Bronchial epithelial cell (primary cell): ENCODE measurements around the gene EBLN1. TPM values are rescaled to one million over a fixed set of nuclear protein-coding genes. Genes with fewer than 3 reads are reported as not detected.

ENCODE experiments used
- DNase-seq: peaks from one replicate; pipeline ENCODE4 v3.0.0-alpha.2; 2010; ENCODE audit warnings: low read depth
- FAIRE-seq: peaks from 2 replicates; lab custom pipeline; 2011; peaks lifted over from hg19 to GRCh38; lab: Jason Lieb, UNC
- H3K27me3 ChIP-seq: 2 replicates; pipeline ENCODE4 v1.5.1; 2011; ENCODE audit warnings: low read length; ENCODE audit not compliant: control insufficient read depth, insufficient read depth
- H3K36me3 ChIP-seq: 2 replicates; pipeline ENCODE4 v1.5.1; 2011; ENCODE audit warnings: low read length; ENCODE audit not compliant: control insufficient read depth, insufficient read depth
- H3K4me3 ChIP-seq: 2 replicates; pipeline ENCODE4 v1.5.1; 2011; ENCODE audit warnings: mild to moderate bottlenecking, low read depth, low read length, control low read depth
- total RNA-seq: library from RNA; depleted of rRNA; stranded (reverse); fragments of >200 nt; gene quantifications from 2 replicates; pipeline ENCODE4 v1.2.1, GENCODE V29; 2014
- TF ChIP-seq, protein P1 (sequence below): IDR thresholded peaks from 2 replicates; pipeline ENCODE4 v1.5.1; 2011; ENCODE audit warnings: mild to moderate bottlenecking, moderate library complexity, low read length, control low read depth, inconsistent platforms; ENCODE audit not compliant: insufficient read depth, severe bottlenecking

The EBLN1 gene
- total RNA-seq, 1 donor from 2014 or later: not detected

DNA sequence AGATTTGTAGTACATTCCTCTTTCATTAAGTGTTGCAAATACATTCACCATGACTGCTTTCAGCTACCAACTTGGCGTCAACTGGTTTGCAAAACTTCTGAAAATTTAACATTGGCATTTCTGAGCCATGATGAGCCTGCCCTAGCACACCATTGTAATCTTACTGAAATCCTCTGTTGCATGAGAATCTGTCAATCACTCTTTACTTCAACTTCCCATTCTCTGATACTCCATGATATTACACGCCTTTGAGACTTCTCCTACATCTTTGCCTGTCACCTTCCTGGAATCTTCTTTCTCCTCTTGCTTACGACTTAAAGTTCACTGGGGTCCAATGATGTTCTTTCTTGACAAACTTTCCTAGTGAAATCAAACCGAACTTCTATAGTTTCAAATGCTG lies 32.2 kb downstream of the EBLN1 start:
- FAIRE-seq (no peak), DNase-seq (no peak)
- TF ChIP-seq, protein P1, sequence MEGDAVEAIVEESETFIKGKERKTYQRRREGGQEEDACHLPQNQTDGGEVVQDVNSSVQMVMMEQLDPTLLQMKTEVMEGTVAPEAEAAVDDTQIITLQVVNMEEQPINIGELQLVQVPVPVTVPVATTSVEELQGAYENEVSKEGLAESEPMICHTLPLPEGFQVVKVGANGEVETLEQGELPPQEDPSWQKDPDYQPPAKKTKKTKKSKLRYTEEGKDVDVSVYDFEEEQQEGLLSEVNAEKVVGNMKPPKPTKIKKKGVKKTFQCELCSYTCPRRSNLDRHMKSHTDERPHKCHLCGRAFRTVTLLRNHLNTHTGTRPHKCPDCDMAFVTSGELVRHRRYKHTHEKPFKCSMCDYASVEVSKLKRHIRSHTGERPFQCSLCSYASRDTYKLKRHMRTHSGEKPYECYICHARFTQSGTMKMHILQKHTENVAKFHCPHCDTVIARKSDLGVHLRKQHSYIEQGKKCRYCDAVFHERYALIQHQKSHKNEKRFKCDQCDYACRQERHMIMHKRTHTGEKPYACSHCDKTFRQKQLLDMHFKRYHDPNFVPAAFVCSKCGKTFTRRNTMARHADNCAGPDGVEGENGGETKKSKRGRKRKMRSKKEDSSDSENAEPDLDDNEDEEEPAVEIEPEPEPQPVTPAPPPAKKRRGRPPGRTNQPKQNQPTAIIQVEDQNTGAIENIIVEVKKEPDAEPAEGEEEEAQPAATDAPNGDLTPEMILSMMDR: no peak

DNA sequence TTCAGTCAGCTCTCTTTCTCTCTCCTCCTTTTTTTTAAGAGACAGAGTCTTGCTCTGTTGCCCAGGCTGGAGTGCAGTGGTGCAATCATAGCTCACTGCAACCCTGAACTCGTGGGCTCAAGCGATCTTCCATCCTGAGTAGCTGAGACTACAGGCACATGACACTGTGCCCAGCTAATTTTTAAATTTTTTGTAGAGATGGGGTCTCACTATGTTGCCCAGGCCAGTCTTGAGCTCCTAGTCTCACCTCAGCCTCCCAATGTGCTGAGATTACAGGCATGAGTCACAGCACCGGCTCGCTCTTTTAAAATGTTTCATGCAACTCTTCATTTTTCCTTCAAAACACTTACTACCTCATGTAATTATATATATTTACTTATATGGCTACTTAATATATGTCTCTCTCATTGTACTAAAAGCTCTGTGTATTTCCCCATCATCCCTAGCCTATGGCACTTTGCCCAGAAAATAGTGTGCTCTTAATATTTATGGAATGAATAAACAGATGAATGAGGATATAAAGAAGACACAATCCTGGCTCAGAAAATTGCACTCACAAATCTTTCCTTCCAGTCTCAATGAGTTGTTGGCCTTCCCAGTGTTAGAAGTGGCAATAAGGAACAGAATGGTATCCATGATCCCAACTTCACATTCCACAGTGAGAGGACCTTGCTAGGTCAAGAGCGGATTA lies 33.9 kb downstream of the EBLN1 start:
- Histone ChIP-seq H3K36me3 (no peaks in the 10 kb centered on the region), H3K27me3 (peaks cover 3% of the 10 kb centered on the region), H3K4me3 (no peak overlapping the region)
- peak; percentile 20 for DNase-seq
- FAIRE-seq: no peak
- TF ChIP-seq, protein P1: no peak

More for the DNA sequence above, 32.2 kb downstream of the EBLN1 start:
- no peaks in the 10 kb centered on the region for H3K36me3 ChIP-seq
- H3K4me3 ChIP-seq: no peak overlapping the region
- peaks cover 3% of the 10 kb centered on the region for H3K27me3 ChIP-seq

DNA sequence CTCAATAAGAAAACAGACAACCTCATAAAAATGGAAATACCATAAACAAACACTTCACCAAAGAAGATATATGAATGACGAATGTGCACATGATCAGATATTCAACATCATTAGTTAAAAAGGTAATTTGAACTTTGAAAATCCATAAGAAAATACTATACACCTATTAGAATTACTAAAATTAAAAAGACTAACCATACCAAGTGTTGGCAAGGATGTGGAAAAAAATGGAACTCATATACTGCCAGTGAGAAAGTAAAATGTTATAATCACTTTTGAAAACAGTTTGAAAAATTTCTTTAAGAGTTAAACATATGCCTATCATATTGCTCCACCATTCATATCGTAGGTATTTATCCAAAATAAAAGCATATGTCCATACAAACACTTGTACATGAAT lies 37.1 kb downstream of the EBLN1 start:
- Histone ChIP-seq H3K27me3 (peaks cover 3% of the 10 kb centered on the region), H3K36me3 (no peaks in the 10 kb centered on the region), H3K4me3 (no peak overlapping the region)
- TF ChIP-seq, protein P1: no peak
- FAIRE-seq (no peak), DNase-seq (no peak)

DNA sequence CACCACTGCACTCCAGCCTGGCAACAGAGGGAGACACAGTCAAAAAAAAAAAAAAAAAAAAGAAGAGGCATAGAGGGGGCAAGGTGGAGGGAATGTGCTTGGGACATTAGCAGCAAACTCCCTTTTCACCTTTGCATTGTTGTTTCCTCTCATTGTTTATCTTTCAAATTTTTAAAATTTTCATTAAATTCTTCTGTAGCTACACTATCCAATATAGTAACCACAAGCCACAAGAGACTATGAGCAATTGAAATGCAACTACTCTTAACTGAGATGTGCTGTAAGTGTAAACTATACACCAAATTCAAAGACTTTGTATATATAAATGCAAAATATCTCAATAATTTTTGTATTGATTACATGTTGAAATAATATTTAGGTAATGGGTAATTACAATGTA lies 43.4 kb downstream of the EBLN1 start:
- TF ChIP-seq, protein P1: no peak
- Histone ChIP-seq H3K27me3 (peaks cover 1% of the 10 kb centered on the region), H3K4me3 (no peak overlapping the region), H3K36me3 (no peaks in the 10 kb centered on the region)
- FAIRE-seq (no peak), DNase-seq (no peak)

DNA sequence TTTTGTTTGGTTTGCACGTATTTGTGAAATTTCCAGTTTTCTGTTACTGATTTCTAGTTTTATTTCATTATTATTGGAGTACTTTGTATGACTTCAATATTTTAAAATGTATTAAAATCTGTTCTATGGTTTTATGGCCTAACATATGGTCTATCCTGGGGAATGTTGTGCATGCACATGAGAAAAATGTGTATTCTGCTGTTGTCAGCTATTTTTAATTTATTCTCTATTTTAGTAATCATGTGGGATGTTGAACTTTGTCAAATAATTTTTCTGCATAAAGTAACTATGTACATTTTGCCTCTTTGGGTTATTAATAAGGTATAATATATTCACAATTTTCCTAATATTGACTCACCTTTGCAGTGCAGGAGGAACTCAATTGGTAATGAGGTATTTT lies 46.7 kb downstream of the EBLN1 start:
- TF ChIP-seq, protein P1: no peak
- H3K27me3 ChIP-seq: peaks cover under 1% of the 10 kb centered on the region
- no peak for DNase-seq
- FAIRE-seq: no peak
- no peak overlapping the region for H3K4me3 ChIP-seq
- H3K36me3 ChIP-seq: no peaks in the 10 kb centered on the region

DNA sequence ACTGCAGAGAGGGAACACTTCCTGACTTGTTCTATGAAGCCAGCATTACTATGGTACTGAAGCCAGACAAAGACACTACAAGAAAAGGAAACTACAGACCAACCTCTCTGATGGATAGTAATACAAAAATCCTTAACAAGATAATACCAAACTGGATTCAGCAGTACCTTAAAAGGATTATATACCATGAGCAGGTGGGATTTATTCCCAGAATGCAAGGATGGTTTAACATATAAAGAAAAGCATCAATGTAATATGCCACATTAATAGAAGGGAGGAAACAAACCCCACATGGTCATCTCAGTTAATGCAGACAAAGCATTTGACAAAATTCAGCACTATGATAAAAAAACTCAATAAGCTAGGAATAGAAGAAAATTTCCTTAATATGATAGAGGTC lies 47.2 kb downstream of the EBLN1 start:
- Histone ChIP-seq H3K27me3 (no peaks in the 10 kb centered on the region), H3K36me3 (no peaks in the 10 kb centered on the region), H3K4me3 (no peak overlapping the region)
- FAIRE-seq: no peak
- TF ChIP-seq, protein P1: no peak
- DNase-seq: no peak
